ENCODE measurements around the gene VPS25. TPM values are rescaled to one million over a fixed set of nuclear protein-coding genes. Genes with fewer than 3 reads are reported as not detected.
A peak's percentile ranks its signal among the peaks of the same experiment; 100 is the strongest.

VPS25 gene
- total and polyA plus RNA-seq, 9 of the 15 experiments (the other 6 are each of a cell fraction or from before 2014, with no cell fraction given), result 123 to 352 (median 180) TPM

DNA sequence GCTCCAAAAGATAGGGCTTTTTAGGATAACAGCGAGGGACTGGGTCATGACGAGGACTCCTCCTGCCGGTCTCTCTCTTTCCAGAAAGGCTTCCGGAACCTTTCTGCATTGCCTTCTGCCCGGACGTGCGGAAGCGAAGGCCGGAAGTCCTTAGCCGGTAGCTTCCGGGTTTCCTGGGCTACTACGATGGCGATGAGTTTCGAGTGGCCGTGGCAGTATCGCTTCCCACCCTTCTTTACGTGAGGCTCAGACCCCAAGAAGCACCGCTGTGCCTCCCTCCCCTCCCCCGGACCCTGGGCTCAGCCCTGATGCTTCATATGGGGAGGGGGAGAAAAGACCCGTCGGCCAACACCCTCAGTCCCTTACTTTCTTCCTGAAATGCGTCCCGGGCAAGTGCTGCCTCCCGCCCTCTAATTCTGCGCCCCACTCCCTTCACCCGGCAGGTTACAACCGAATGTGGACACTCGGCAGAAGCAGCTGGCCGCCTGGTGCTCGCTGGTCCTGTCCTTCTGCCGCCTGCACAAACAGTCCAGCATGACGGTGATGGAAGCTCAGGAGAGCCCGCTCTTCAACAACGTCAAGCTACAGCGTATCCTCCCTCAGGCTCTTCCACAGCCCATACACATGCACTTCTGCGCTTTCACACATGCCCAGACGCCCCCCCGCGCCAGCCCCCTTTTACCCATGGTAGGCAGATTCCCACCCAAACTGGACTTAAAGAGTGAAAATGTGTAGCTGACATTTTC lies at the start of gene VPS25 (continued):
- TF ChIP-seq POLR2AphosphoS2 (IDR thresholded peaks at IDR 0.05; ENCODE audit: low read length) (peak; percentile 81; the same call in 1 of the 2 replicates), ESRRB (CRISPR knock-in tag; IDR thresholded peaks at IDR 0.05; ENCODE audit: borderline replicate concordance) (no peak), CBFA2T3 (IDR thresholded peaks at IDR 0.05) (peak; percentile 38), RB1 (IDR thresholded peaks at IDR 0.05; ENCODE audit: low read depth) (peak; percentile 93), TARDBP (IDR thresholded peaks at IDR 0.05) (no peak), FOSL1 (tag; conservative IDR thresholded peaks at IDR 0.05) (0 out of 2 replicates have a peak, but pooled peaks have one; percentile 39), ZNF431 (CRISPR knock-in tag; IDR thresholded peaks at IDR 0.05) (no peak), RBM25 (IDR thresholded peaks at IDR 0.05; ENCODE audit: low read depth, low read length, severe bottlenecking) (no peak), ELF2 (CRISPR knock-in tag; IDR thresholded peaks at IDR 0.05) (peak; percentile 93), ZNF239 (CRISPR knock-in tag; IDR thresholded peaks at IDR 0.05) (no peak), FOXP1 (CRISPR knock-in tag; IDR thresholded peaks at IDR 0.05) (no peak), CBFB (CRISPR knock-in tag; IDR thresholded peaks at IDR 0.05) (no peak; the same call in 1 of the 2 replicates), RFX1 (IDR thresholded peaks at IDR 0.05) (no peak), C11orf30 (IDR thresholded peaks at IDR 0.05; ENCODE audit: low read depth) (peak; percentile 97), GABPA (tag; conservative IDR thresholded peaks at IDR 0.05; ENCODE audit: low read depth) (peak; percentile 99), ZNF23 (CRISPR knock-in tag; IDR thresholded peaks at IDR 0.05) (0 out of 2 replicates have a peak, but pooled peaks have one; percentile 28)
- TF ChIP-seq, protein P1, sequence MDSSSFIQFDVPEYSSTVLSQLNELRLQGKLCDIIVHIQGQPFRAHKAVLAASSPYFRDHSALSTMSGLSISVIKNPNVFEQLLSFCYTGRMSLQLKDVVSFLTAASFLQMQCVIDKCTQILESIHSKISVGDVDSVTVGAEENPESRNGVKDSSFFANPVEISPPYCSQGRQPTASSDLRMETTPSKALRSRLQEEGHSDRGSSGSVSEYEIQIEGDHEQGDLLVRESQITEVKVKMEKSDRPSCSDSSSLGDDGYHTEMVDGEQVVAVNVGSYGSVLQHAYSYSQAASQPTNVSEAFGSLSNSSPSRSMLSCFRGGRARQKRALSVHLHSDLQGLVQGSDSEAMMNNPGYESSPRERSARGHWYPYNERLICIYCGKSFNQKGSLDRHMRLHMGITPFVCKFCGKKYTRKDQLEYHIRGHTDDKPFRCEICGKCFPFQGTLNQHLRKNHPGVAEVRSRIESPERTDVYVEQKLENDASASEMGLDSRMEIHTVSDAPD (CRISPR knock-in tag; IDR thresholded peaks at IDR 0.05), result no peak
- TF ChIP-seq, protein P2, sequence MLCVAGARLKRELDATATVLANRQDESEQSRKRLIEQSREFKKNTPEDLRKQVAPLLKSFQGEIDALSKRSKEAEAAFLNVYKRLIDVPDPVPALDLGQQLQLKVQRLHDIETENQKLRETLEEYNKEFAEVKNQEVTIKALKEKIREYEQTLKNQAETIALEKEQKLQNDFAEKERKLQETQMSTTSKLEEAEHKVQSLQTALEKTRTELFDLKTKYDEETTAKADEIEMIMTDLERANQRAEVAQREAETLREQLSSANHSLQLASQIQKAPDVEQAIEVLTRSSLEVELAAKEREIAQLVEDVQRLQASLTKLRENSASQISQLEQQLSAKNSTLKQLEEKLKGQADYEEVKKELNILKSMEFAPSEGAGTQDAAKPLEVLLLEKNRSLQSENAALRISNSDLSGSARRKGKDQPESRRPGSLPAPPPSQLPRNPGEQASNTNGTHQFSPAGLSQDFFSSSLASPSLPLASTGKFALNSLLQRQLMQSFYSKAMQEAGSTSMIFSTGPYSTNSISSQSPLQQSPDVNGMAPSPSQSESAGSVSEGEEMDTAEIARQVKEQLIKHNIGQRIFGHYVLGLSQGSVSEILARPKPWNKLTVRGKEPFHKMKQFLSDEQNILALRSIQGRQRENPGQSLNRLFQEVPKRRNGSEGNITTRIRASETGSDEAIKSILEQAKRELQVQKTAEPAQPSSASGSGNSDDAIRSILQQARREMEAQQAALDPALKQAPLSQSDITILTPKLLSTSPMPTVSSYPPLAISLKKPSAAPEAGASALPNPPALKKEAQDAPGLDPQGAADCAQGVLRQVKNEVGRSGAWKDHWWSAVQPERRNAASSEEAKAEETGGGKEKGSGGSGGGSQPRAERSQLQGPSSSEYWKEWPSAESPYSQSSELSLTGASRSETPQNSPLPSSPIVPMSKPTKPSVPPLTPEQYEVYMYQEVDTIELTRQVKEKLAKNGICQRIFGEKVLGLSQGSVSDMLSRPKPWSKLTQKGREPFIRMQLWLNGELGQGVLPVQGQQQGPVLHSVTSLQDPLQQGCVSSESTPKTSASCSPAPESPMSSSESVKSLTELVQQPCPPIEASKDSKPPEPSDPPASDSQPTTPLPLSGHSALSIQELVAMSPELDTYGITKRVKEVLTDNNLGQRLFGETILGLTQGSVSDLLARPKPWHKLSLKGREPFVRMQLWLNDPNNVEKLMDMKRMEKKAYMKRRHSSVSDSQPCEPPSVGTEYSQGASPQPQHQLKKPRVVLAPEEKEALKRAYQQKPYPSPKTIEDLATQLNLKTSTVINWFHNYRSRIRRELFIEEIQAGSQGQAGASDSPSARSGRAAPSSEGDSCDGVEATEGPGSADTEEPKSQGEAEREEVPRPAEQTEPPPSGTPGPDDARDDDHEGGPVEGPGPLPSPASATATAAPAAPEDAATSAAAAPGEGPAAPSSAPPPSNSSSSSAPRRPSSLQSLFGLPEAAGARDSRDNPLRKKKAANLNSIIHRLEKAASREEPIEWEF (CRISPR knock-in tag; IDR thresholded peaks at IDR 0.05), result no peak
- TF ChIP-seq, protein P3, sequence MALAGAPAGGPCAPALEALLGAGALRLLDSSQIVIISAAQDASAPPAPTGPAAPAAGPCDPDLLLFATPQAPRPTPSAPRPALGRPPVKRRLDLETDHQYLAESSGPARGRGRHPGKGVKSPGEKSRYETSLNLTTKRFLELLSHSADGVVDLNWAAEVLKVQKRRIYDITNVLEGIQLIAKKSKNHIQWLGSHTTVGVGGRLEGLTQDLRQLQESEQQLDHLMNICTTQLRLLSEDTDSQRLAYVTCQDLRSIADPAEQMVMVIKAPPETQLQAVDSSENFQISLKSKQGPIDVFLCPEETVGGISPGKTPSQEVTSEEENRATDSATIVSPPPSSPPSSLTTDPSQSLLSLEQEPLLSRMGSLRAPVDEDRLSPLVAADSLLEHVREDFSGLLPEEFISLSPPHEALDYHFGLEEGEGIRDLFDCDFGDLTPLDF (CRISPR knock-in tag; IDR thresholded peaks at IDR 0.05), result no peak
